Transverse colon (tissue), 4 donors: ENCODE measurements around the gene PARVA.

ENCODE experiments used
- POLR2AphosphoS5 ChIP-seq, 3 donors: sonication (generic); formaldehyde crosslinking; IDR thresholded peaks; one replicate each; pipeline ENCODE4 v1.6.1; 2016; ENCODE audit warnings: antibody characterized with exemption in 3 of 3
- TF ChIP-seq, protein P1 (sequence below), 5 experiments: fragments of 200-600 bp in 3 of 5; fragments of 450-650 bp in 2 of 5; sonication (generic) in 3 of 5; IDR thresholded peaks; 1 replicate in 2 of 5; 2 replicates in 3 of 5; pipeline ENCODE4 v1.5.1; 2016 to 2017; ENCODE audit warnings: antibody characterized with exemption in 5 of 5, inconsistent platforms in 3 of 5, mild to moderate bottlenecking in 2 of 5, moderate library complexity in 1 of 5

DNA sequence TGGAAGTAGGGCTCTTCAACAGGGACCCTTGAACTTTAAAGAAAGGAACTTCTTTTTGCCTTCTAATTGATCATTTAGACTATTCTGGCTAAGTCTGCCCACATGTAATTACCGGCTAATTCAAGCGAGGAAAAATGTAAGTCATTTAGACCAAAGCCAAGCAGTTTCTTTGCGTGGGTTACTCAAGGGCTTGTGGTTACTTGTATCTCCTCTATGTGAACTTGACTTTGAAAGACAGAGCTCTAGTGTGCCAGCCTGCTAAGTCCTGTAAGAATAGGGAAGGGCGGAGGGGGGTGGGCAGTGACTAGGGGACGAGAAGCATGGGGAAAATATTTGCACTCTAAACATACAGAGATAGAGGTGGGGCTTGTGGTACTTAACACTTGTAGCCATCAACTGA lies 151.7 kb downstream of the PARVA start:
- TF ChIP-seq, protein P1, sequence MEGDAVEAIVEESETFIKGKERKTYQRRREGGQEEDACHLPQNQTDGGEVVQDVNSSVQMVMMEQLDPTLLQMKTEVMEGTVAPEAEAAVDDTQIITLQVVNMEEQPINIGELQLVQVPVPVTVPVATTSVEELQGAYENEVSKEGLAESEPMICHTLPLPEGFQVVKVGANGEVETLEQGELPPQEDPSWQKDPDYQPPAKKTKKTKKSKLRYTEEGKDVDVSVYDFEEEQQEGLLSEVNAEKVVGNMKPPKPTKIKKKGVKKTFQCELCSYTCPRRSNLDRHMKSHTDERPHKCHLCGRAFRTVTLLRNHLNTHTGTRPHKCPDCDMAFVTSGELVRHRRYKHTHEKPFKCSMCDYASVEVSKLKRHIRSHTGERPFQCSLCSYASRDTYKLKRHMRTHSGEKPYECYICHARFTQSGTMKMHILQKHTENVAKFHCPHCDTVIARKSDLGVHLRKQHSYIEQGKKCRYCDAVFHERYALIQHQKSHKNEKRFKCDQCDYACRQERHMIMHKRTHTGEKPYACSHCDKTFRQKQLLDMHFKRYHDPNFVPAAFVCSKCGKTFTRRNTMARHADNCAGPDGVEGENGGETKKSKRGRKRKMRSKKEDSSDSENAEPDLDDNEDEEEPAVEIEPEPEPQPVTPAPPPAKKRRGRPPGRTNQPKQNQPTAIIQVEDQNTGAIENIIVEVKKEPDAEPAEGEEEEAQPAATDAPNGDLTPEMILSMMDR (IDR thresholded peaks at IDR 0.05), result no peak
- no peak for TF ChIP-seq POLR2AphosphoS5 (IDR thresholded peaks at IDR 0.05)
